ENCODE results near the gene SYNPO.
A peak's percentile ranks its signal among the peaks of the same experiment; 100 is the strongest.

The SYNPO gene

GRCh38 chr5:150623152-150623877, 17.1 kb upstream of the SYNPO start:
- Histone ChIP-seq H3K36me3 (ENCODE audit: insufficient read depth) (no peaks in the 10 kb centered on the region), H3K4me1 (ENCODE audit: low read depth, poor library complexity, severe bottlenecking) (peaks cover 12% of the 10 kb centered on the region), H3K4me2 (peak overlapping the region; percentile 13; the same call in 1 of the 2 replicates), H3K9ac (no peak overlapping the region), H3K4me3 (IDR thresholded peaks at IDR 0.05; ENCODE audit: insufficient read depth, low read depth, low read length) (no peak overlapping the region), H3K27me3 (ENCODE audit: insufficient read depth, low read depth) (no peaks in the 10 kb centered on the region), H3K79me2 (ENCODE audit: insufficient read depth, low read depth) (no peaks in the 10 kb centered on the region), H3K27ac (no peak overlapping the region), H4K20me1 (ENCODE audit: insufficient read depth) (no peaks in the 10 kb centered on the region), H2AFZ (ENCODE audit: low read depth) (0 out of 2 replicates have a peak overlapping the region, but pooled peaks have one; percentile 14)
- TF ChIP-seq, protein P1, sequence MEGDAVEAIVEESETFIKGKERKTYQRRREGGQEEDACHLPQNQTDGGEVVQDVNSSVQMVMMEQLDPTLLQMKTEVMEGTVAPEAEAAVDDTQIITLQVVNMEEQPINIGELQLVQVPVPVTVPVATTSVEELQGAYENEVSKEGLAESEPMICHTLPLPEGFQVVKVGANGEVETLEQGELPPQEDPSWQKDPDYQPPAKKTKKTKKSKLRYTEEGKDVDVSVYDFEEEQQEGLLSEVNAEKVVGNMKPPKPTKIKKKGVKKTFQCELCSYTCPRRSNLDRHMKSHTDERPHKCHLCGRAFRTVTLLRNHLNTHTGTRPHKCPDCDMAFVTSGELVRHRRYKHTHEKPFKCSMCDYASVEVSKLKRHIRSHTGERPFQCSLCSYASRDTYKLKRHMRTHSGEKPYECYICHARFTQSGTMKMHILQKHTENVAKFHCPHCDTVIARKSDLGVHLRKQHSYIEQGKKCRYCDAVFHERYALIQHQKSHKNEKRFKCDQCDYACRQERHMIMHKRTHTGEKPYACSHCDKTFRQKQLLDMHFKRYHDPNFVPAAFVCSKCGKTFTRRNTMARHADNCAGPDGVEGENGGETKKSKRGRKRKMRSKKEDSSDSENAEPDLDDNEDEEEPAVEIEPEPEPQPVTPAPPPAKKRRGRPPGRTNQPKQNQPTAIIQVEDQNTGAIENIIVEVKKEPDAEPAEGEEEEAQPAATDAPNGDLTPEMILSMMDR (conservative IDR thresholded peaks at IDR 0.05; ENCODE audit: low read depth, low read length), result no peak

DNA sequence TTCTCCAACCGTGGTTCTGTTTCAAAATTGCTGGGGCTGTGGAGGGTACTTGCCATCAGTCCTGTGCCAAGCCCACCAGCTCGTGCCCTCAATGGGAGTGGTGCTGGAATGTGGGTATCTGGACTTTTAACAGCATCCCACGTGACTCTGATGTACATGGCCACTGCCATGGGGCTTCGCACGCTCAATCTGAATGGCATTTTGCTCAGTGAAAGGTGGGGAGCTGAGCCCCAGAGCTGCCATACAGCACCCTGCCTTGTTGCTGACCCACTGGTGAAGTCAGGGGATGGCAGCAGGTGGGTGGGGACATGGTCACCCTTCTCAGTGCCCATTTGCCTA, 16.6 kb upstream of the SYNPO start:
- H2AFZ ChIP-seq (ENCODE audit: low read depth), result peak overlapping the region; percentile 14; the same call in 1 of the 2 replicates

DNA sequence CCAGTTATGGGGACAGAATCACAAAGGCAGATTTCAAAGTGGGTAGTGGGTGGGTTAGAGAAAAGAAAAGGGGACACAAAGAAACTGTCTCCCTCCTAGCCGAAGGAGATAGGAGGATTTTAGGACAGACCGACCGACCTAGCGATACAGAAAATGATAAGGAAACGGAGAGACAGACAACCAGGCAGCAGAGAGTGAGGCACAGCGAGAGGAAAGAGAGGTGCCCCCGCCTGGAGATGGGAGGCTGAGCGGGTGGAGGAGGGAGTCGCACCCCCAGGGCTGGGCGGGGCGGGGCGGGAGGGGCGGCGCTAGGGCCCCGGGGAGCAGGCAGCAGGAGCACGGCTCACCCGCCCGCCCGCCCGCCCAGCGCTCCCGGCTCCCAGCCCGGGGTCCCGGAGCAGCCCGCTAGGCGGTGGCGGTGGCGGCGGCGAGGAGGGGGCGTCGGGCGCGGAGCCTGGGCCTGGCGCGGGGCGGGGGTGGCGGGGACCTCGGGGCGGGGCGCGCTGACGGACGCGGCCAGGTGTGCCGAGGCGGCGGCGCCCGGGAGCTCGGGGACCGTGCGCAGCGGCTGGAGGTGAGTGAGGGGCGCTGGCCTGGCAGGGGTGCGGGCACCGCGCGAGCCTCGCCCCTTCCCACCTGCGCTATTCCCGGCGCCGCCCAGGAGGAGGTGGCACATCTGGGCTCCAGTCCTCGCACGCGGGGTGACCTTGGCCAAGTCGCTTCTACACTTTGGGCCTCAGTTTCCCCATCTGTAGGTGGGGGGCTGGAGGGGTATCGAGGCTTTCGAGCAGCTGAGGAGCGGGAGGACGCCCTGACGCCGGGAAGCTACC, 15.9 kb upstream of the SYNPO start:
- H3K9ac ChIP-seq, result no peak overlapping the region
- peak overlapping the region; percentile 30; the same call in 1 of the 2 replicates for H2AFZ ChIP-seq (ENCODE audit: low read depth)
- H3K79me2 ChIP-seq (ENCODE audit: insufficient read depth, low read depth), result no peaks in the 10 kb centered on the region
- no peaks in the 10 kb centered on the region for H3K36me3 ChIP-seq (ENCODE audit: insufficient read depth)
- peak overlapping the region; percentile 57; the same call in 1 of the 2 replicates for H3K4me2 ChIP-seq
- TF ChIP-seq, protein P1 (conservative IDR thresholded peaks at IDR 0.05; ENCODE audit: low read depth, low read length), result no peak
- no peaks in the 10 kb centered on the region for H3K27me3 ChIP-seq (ENCODE audit: insufficient read depth, low read depth)
- H4K20me1 ChIP-seq (ENCODE audit: insufficient read depth), result no peaks in the 10 kb centered on the region
- peaks cover 12% of the 10 kb centered on the region for H3K4me1 ChIP-seq (ENCODE audit: low read depth, poor library complexity, severe bottlenecking)
- no peak overlapping the region for H3K27ac ChIP-seq
- no peak overlapping the region for H3K4me3 ChIP-seq (IDR thresholded peaks at IDR 0.05; ENCODE audit: insufficient read depth, low read depth, low read length)

More for the DNA sequence above, 16.6 kb upstream of the SYNPO start:
- Histone ChIP-seq H4K20me1 (ENCODE audit: insufficient read depth) (no peaks in the 10 kb centered on the region), H3K9ac (no peak overlapping the region), H3K79me2 (ENCODE audit: insufficient read depth, low read depth) (no peaks in the 10 kb centered on the region), H3K36me3 (ENCODE audit: insufficient read depth) (no peaks in the 10 kb centered on the region), H3K4me2 (peak overlapping the region; percentile 13; the same call in 1 of the 2 replicates), H3K4me3 (IDR thresholded peaks at IDR 0.05; ENCODE audit: insufficient read depth, low read depth, low read length) (no peak overlapping the region), H3K4me1 (ENCODE audit: low read depth, poor library complexity, severe bottlenecking) (peaks cover 12% of the 10 kb centered on the region), H3K27ac (no peak overlapping the region), H3K27me3 (ENCODE audit: insufficient read depth, low read depth) (no peaks in the 10 kb centered on the region)
- TF ChIP-seq, protein P1 (conservative IDR thresholded peaks at IDR 0.05; ENCODE audit: low read depth, low read length), result no peak

- H2AFZ ChIP-seq (ENCODE audit: low read depth), result peak overlapping the region; percentile 30; the same call in 1 of the 2 replicates
- TF ChIP-seq, protein P1 (conservative IDR thresholded peaks at IDR 0.05; ENCODE audit: low read depth, low read length), result no peak
These were observed 15.3 kb upstream of the SYNPO start for GRCh38 chr5:150625164-150625535.

More at GRCh38 chr5:150625164-150625535, 15.3 kb upstream of the SYNPO start:
- H3K27ac ChIP-seq, result no peak overlapping the region
- H3K9ac ChIP-seq, result no peak overlapping the region
- peaks cover 12% of the 10 kb centered on the region for H3K4me1 ChIP-seq (ENCODE audit: low read depth, poor library complexity, severe bottlenecking)
- peak overlapping the region; percentile 57; the same call in 1 of the 2 replicates for H3K4me2 ChIP-seq
- no peaks in the 10 kb centered on the region for H4K20me1 ChIP-seq (ENCODE audit: insufficient read depth)
- no peaks in the 10 kb centered on the region for H3K27me3 ChIP-seq (ENCODE audit: insufficient read depth, low read depth)
- no peak overlapping the region for H3K4me3 ChIP-seq (IDR thresholded peaks at IDR 0.05; ENCODE audit: insufficient read depth, low read depth, low read length)
- H3K79me2 ChIP-seq (ENCODE audit: insufficient read depth, low read depth), result no peaks in the 10 kb centered on the region
- no peaks in the 10 kb centered on the region for H3K36me3 ChIP-seq (ENCODE audit: insufficient read depth)

Data from KMS-11 (cell line).